LNCaP clone FGC (cell line): ENCODE measurements around the gene PARP14.
"Not testable (repeated sequence)": the region's sequence is repeated elsewhere in the genome, so short reads cannot be mapped to it uniquely, and the experiment has no call there.

Source experiments
- DNase-seq: peaks from one replicate; pipeline ENCODE4 v3.0.0-alpha.2; 2011; ENCODE audit warnings: low read depth
- H3K4me3 ChIP-seq: 2 replicates; pipeline ENCODE4 v1.5.1; 2011; ENCODE audit warnings: mild to moderate bottlenecking, low read depth, low read length, control low read depth
- CTCF ChIP-seq: IDR thresholded peaks from 2 replicates; pipeline ENCODE4 v1.5.1; 2012; ENCODE audit warnings: mild to moderate bottlenecking; ENCODE audit not compliant: control insufficient read depth, insufficient read depth; ENCODE audit errors: extremely low read depth

Gene PARP14

DNA sequence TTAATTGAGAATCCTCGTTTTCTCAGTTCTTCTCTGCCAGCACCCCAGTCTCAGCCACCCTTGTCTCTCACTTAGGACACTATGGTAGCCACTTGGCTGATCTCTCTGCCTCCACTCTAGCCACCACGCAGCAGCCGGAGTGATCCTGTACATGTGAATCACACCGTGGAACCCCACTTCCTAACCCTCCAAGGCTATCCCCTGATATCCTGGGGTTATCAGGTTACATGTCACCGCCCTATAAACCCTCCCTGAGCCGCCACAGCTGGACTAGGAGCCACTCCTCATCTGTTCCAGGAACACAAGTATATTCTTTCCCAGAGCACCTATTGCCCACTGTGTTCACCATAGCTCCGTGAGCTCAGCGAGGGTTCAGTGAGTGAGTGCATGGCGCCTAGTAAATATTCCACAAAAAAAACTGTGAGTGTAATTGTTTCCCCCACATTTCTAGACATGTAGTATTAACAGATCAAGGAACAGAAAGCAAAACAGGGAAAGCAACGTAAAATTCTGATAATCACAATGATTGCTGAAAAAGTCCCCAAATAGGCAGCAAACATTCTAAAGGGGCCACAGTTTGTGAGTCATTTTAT is 661 bp upstream of the PARP14 start:
- no peak for TF ChIP-seq CTCF
- DNase-seq, result no peak
- H3K4me3 ChIP-seq, result no peak overlapping the region; the same call in 1 of the 2 replicates

DNA sequence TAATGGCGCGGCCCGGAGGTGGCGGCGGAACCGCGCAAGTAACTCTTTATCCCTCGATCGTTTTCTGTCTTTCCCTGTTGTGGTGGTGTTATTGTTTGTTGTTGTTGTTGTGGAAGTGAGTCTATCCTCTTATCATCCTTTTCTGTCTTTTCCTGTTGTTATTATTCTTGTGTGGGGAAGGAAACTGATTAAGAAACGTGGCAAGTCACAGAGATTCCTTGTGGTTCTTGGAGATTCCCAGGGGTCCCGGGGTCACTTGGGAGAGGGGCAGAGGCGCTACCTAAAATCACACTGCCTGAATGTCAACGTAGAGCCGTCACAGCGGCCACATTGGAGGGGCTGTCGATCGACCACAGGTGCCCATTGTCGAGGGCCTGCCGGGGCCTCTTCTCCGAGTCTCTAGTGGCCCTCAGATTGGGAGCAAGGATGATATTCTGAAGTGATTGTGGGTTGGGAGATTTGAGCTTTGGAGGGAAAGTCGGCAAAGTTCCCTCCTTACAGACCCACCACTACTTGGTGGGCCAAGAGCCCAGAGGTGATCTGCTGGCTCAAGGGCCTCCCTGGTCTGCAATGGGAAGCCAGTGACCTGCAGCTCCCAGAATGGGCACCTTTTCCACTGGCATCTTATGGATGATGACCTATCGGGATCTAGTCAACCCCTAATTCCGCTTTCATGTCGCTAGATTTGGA is 790 bp downstream of the PARP14 start:
- no peak for TF ChIP-seq CTCF
- H3K4me3 ChIP-seq, result peak overlapping the region; percentile 52
- no peak for DNase-seq

- no peak for TF ChIP-seq CTCF
- no peak overlapping the region for H3K4me3 ChIP-seq
- no peak for DNase-seq
These were observed 1.4 kb downstream of the PARP14 start for GRCh38 chr3:122681974-122682409.

DNA sequence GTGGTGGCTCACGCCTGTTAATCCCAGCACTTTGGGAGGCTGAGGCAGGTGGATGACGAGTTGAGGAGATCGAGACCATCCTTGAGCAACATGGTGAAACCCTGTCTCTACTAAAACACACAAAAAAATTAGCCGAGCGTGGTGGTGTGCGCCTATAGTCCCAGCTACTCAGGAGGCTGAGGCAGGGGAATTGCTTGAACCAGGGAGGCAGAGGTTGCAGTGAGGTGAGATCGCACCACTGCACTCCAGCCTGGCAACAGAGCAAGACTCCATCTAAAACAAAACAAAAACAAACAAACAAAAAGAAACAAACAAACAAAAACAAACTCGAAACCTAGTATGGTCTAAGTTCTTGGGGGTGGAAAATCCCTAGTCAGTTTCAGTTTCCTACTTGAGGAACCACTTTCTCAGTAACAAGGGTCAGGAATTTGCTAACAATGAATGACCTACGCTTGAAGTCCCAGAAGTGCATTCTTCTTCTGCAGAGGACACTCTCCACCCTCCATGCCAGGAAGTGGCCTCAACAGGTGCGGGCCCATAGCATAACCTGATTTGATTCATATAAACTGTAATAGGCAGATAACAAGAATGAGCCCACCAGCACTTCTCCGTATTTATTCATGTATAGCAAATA is 2.3 kb downstream of the PARP14 start:
- H3K4me3 ChIP-seq, DNase-seq: not testable (repeated sequence)

DNA sequence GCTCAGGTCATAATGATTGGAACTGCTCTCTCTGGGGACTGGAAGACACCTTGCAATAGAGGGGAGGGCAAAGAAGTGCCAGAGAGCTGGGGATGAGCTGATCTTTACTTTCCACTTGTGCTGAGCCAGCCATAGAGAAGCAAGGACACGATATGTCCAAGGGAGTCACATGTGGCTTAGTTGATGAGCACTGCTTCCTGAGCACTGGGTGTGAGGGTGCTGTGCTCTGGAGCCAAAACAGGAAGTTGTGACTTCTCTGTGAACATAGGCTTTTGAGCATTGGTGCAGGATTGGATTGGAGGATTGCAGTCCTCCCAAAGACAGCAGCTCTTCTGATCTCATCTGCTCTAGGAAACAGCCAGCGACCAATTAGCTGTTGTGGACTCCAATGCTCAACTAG is 6.7 kb downstream of the PARP14 start:
- no peak for TF ChIP-seq CTCF
- H3K4me3 ChIP-seq, result no peak overlapping the region
- no peak for DNase-seq

GRCh38 chr3:122688996-122689395 is 8.4 kb downstream of the PARP14 start:
- H3K4me3 ChIP-seq, result no peak overlapping the region
- no peak for DNase-seq
- TF ChIP-seq CTCF, result no peak

DNA sequence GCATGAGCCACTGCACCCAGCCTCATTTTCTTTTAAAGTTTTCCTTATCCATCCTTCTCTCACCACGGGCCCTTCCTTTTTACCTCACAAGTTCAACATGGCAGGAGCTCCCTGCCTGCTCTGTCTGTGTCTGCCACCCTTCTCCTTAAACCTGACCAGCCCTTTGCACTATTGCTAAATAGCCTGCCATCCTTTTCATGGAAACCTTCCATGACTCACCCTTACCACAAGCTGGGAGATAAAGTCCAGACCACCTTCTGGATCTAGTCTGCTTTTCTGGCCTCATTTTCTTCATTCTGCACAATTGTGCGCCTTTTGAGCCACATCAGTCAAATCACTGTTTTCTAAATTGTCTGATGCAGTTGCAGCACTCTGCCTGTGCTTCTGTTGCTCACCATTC is 8.9 kb downstream of the PARP14 start:
- TF ChIP-seq CTCF, result no peak
- no peak for DNase-seq

More for the DNA sequence above, 8.9 kb downstream of the PARP14 start:
- no peak overlapping the region for H3K4me3 ChIP-seq
